T-helper 22 cell (primary cell): ENCODE measurements around the gene GAB3.

Experiments used
- DNase-seq: peaks from one replicate; pipeline ENCODE4 v3.0.0-alpha.2; 2020; ENCODE audit warnings: low read depth

Gene GAB3, protein sequence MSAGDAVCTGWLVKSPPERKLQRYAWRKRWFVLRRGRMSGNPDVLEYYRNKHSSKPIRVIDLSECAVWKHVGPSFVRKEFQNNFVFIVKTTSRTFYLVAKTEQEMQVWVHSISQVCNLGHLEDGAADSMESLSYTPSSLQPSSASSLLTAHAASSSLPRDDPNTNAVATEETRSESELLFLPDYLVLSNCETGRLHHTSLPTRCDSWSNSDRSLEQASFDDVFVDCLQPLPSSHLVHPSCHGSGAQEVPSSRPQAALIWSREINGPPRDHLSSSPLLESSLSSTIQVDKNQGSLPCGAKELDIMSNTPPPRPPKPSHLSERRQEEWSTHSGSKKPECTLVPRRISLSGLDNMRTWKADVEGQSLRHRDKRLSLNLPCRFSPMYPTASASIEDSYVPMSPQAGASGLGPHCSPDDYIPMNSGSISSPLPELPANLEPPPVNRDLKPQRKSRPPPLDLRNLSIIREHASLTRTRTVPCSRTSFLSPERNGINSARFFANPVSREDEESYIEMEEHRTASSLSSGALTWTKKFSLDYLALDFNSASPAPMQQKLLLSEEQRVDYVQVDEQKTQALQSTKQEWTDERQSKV

DNA sequence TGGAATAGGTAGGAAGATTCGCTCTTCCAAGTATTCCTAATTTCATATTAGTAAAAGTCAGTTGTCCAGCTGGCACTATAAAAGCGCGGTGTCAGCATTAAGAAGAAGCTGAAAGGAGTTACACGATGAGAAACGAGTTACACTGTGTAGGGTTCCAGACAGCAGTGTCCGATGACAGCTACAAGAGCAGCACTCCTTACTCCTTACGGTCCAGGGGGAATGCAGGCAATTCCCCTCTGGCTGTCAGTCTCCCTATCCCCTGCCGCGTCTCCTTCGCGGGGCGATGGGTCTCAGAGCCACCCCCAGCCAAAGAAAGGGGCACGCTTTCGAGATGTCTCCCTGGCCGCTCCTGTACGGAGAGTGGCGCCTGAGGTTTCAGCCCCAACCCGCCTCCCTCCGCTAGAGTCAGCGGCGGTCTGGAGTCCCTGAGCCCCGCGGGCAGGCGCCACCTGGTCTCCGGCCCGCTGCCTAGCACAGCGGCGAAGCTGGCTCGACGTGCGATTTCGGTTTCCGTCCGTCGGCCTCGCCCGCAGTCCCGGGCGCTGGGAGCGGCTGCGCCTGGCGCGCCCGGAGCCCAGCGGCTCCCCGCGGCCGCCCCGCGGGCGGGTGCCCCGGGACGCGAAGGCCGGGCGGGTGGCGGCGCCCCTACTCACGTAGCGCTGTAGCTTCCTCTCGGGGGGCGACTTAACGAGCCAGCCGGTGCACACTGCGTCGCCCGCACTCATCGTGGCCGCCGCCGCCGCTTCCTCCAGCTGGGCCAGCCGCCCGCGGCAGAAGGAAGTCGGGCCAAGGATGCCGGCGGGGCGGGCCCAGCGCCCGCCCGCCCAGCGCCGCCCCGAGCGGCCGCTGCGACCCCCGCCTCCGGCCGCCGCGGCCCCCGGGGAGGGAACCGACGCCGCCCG is at the start of gene GAB3:
GAB3 (minus strand) TSS at position 777 of the 902 bp plus-strand sequence; CDS start at position 725, 52 bp downstream.
- no peak for DNase-seq

DNA sequence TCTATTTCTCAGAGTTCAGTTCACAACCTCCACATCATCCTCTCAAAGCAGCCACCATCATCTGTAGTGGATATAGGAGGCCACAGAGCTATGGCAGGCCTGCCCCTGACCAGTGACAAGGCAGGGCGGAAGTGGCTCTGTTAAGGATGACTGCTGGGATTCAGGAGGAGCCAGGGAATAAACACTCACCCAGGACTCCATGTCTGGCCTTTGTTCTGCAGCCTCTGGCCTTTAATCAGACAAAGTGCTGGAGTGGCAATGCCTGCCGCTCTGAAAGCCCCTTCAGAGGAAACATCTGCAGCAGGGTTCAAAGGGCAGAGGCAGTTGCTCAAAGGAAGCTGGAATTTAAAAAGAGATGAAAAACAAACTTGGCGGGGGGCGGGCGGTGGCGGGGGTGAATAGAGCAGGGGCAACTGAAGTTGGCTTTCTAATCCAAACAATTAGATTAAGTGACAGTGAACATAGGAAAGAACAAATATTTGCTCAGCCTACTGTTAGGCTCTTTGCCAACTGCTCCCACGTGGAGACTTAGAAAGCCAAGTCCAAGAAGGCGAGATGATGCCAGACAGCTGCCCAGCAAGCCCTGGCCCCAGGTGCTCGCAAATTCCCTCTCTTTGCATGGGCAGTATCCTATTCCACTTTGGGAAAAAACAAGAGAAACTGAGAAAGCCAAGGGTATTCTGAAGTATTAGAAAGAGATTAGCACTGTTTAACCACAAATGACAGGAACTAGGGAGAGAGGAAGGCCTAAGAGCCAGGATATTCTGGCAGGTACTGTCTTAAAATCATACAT is 48.9 kb upstream of the GAB3 start:
- DNase-seq: no peak

DNA sequence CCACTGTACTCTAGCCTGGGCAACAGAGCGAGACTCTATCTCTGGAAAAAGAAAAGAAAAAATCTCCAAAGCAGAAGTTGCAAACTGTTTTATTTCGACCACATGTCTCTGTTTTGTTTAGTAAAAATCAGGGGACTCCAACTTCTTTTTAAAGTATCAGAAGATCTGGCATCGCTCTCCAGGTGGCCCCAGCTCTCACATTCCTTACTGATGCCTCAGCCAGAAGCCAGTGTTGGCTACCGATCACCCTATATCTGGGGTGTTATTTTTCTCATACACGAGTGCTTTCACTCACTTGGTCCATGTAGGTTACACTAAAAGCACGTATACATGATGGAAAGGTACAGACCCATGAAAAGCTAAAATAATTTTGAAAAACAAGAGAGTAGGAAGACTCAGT is 46.1 kb upstream of the GAB3 start:
- DNase-seq: no peak

DNA sequence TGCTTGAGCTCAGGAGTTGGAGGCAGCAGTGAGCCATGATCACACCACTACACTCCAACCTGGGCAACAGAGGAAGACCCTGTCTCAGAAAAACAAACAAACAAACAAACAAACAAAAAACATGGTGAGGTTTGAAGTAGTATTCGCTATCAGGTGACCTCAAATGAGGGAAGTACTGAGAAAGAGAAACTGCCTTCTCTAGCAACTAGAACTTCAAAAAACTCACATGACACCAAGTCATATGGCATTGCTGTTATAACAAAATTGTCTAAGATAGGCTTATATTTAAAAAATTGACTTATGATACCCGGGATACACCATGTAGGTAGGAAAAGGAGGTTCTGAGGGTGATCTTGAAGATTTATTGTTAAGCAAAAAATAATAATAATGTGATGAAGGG is 44.1 kb upstream of the GAB3 start:
- DNase-seq: no peak

DNA sequence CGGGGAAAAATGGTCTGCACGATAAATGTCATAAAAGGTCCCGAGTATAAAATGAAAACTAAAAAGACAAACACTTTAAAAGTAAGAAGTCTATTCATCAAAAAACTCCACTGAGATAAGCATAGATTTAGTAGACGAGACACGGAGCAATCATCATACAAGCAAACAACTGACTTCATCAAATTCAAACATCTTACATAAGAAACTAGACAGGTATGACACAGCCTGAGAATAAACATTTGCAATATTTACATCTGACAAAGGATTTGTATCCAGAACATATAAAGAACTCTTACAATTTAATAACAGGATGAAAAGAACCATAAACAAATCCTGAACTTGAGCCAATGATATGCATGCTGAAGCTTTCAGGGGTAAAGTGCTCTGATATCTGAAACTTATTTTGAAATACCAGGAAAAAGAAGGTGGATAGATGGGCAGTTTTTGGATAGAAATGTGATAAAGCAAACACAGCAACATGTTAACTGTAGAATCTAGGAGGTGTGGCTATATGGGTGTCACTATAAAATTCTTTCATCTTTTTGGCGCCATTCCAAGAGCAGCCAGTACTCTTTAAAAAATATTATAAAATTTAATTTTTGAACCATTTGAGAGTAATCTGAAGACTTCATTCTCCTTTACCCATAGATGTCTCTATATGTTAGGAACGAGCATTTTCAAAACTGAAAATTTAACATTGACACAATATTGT is 42.4 kb upstream of the GAB3 start:
- no peak for DNase-seq

DNA sequence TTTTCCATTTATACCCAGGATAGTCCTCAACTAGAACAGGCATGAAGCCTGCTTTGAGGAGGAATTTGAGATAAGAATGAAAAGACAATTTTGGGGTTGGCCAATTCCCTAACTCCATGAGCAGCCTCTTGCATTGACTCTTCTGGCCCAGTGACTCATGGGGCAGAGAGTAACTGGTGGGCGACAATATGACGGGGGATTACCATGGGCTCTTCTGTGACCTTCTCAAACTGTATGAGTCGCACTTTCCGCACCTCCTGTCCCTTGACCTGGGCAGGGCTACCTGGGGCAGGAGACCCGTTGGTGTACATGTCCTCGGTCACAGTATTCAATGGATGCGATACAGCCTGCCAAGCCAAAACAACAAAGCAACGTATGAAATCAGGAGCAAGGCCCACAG is 41.1 kb upstream of the GAB3 start:
- DNase-seq: no peak

DNA sequence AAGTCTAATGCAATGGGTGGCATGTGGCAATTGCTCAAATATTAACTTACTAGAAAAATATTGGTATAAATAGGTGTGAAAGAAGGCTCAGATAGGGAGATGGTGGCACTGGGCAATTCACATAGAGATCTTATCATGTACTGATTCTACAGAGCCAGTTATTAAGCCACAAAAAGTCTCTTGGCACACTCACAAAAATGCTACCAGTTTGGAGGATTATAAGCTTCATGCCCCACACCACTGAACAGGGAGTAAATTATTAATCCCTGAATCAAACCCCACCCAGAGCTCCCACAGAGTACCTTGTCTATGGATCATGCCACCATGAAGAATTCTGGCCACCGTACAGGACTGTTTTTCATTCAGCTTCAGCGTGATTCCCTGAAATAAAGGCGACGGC is 40.6 kb upstream of the GAB3 start:
- DNase-seq: no peak

DNA sequence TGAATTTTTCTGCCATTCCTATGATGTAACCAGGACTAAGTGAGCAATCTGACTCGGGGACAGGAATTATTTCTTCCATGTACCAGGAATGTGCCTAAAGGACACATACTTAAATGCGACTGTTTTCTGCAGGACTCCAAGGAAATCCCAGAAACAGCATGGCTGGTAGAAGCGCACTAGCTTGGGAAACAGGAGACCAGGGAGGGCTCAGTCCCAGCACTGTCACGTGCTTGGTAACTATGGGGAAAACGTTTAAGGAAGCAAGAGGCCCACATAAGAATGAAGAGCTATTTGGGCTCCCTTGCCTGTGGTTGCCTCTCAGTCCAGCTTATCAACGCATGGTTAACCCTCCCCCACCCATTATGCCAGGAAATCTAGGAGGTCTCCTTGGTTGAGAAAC is 34.8 kb upstream of the GAB3 start:
- DNase-seq: no peak

DNA sequence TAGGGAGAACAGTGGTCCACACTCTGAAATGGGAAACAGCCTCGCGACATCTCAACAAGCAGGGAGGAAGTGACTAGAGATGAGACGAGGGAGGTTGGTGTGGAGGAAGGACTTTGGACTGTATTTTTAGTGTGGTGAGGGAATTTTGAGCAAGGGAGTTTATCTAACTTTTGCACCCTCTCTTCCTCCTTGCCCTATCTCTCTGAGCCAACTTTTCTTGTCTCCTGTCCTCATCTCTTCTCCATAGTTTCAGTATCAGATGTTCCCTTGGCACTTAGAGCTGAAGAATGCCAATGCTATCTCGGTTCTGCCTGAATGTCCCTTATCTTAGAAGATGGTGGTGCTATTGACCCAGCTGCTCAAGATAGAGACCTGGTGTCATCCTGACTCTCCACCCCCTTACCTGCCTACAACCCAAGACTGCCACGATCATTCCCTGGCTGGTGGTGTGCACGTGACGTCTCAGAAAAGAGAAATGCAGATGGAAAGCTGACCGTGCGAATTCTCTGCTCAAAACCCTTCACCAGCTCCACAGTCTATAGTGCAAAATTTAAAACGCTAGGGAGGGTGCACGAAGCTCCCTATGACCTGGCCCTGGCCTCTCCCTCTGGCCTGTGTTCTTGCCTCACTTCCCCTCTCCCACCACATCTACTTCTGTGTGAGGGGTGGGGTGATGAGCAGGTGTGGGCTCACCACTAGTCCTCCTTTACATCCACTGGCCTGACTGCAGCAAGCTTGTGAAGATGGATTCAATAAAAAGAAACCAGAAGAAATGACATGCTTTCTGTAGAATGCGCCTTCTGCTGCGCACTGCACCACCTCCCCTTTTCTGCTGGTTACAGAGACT is 33.5 kb upstream of the GAB3 start:
- no peak for DNase-seq

DNA sequence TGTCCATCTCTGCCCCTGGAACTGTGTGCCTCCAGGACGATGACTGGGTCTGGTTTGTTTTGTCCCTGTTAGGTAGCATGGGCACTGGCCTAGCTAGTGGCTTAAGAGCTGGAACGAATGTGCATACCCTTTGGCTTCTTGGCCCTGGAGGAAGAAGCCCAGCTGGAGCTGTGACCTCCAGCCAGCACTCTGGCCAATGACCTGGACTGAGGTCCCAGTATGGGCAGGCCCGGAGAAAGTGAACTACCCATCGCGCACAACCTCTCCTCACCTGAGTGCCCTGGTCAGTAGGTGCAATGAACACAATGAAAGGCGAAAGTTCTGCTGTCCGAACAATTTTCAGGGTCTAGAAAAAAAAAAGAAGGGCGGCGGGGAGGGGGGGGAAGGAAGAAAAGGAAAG is 30.1 kb upstream of the GAB3 start:
- DNase-seq: no peak

DNA sequence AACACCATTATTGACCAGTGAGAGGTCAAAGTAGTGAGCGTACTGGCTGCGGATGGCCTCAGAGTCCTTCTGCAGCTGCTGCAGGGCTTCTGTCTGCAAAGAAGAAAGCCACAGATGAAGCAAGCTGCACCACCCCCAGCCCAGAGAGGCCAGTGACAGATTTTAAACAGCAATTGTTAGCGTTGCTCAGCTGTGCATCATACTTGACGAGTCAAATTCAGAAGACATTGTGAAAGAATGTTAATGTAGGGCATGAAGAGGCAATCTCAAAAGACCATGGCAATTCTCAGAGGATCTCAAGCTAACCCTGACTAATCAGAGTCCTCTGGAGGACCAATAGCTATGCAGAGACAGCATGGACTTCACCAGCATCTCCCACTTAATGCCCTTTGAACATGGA is 28.4 kb upstream of the GAB3 start:
- no peak for DNase-seq

DNA sequence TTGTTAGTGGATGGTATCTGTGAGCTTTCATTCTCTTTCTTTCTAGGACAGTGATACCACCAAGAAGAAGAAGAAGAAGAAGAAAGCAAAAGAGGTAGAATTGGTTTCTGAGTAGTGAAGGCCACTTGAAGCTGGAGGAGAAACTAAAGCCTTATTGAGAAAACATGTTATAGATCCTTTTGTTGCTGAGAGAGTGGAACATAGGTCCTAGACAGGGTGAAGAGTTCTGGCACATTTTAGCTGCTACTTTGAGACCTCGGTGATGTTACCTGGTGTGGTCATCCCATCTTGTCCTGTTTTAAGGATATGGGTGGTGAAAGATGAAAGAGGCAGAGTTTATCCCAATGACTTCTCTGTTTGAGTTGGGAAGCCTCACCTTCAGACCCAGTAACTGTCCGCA is 25.9 kb upstream of the GAB3 start:
- DNase-seq: no peak

DNA sequence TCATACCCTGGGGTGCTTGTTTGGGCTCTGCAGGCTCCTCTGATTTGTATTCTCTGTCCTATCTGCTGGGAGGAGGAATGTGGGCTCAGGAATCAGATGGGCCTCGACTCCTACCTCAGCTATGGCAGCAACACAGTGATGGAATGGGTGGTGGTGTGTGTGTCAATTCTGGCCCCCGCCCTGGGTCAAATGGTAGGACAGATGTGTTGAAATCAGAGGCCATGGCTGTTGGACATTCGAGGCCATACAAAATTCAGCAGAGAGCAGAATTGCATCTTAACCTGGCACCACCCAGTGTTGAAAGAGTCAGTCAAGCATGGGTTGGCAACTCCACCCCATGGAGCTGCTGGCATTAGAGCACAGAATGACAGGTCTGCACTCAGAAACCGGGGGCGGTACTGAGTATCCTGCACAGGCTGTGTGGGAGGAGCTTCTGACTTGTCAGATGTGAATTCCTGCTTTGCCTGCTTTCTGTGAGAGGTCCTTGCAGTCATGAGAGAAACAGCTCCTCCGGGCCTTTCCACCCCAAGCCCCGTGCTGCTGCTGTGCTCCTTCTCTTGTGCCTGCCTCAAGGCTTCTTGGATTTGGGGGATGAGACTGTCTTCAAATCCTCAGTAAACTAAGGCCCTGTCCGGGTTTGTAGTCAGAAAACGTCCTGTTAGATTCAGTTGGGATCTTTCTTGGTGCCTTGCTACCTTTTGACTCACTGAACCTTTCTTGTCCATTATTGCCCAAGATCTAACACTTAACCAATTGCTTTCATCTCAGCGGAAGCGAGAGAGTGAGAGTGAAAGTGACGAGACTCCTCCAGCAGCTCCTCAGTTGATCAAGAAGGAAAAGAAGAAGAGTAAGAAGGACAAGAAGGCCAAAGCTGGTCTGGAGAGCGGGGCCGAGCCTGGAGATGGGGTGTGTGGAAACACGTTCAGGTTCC is 24.8 kb upstream of the GAB3 start:
- DNase-seq: no peak

DNA sequence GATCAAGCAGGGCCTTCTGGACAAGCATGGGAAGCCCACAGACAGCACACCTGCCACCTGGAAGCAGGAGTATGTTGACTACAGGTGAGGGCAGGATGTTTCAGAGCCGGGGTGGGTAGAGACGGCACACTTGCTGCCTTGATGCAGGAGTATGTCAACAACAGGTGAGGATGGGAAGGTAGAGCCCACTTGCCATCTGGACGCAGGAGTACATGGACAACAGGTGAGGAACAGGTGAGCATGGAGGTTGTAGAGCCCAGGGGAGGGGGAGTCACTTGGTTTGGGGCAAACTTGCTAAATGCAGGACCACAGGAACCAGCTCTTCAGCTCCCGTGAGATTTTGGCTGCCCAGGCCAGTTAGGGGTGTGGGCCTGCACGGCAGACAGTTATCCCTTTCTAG is 23.7 kb upstream of the GAB3 start:
- DNase-seq: no peak

DNA sequence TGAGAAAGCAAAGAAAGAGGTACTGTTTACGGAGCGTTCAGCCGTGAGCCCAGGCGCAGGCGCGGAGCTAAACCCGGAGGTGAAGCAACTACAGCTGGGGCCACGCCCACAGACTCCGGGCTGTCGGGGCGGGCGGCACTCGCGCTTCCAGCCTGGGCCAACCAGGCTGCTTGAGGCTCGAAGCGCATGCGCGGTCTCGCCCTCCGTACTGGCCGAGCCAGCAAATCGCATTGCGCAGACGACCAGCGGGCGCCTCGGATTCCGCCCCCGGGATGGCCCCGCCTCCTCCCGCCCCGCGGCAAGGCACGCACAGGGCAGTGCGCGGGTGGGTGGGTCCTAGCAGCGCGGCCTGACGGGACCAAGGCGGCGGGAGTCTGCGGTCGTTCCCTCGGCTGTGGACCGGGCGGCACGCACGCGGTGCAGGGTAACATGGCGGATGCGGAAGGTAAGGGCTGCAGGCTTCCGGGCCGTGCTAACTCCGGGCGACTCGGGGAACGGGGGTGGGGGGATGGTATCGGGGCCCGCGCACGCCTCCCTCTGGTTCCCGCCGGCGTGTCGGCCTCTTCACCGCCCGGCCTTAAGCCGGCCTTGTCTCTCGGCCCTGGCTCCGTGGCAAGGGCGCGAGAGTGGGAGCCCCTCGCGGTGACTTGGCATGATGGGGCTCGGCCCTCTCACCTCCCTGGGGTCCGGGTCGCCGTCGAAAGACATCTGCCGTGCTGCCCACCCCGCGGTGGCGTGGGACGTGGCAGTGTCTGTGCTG is 11.8 kb upstream of the GAB3 start, which contains the start of gene DKC1:
DKC1 (plus strand) TSS at position 328 of the 760 bp plus-strand sequence; CDS start at position 430, 102 bp downstream.
- peak; percentile 89 for DNase-seq

DNA sequence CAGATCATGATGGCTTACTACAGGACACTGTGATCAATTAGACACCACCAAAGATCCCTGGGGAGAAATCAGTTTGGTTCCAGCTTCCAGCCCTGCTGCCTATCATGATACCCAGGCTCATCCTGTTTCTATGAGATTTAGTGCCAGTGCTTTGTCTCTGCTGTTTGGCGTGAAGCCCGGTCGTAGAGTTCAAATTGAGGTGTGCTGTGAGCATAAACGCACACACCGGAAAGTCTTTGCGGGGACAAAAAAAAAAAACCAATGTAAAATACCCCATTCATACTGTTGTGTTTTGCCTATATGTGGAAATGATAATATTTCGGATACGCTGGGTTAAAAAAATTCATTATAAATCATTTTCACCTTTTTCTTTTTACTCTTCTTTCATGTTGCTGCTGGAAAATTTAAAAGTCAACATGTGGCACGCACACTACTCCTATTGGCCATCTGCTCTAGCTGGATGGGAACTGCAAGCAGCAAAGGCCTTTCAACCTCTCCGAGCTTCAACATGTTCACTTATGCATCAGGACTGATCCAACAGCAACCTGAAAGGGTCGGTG is 11.2 kb upstream of the GAB3 start:
- no peak for DNase-seq

DNA sequence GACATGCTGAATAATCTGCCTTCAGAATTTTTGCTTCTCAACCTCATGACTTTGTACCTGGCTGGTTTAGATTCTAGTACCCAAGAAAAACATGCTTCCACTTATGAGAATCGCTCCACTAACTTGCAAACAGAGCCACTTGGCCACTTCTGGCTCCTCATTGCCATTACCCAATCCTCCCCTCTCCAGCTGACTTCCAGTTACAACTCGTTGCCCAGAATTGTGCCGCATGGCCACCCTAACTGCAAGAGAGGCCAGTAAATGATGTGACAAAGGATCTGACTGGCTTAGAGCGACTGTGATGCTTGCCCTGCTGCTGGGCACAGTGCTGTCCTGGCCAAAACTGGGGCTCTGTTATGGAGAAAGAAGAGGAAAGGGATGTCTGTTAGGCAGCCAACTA is 7.8 kb upstream of the GAB3 start:
- no peak for DNase-seq

DNA sequence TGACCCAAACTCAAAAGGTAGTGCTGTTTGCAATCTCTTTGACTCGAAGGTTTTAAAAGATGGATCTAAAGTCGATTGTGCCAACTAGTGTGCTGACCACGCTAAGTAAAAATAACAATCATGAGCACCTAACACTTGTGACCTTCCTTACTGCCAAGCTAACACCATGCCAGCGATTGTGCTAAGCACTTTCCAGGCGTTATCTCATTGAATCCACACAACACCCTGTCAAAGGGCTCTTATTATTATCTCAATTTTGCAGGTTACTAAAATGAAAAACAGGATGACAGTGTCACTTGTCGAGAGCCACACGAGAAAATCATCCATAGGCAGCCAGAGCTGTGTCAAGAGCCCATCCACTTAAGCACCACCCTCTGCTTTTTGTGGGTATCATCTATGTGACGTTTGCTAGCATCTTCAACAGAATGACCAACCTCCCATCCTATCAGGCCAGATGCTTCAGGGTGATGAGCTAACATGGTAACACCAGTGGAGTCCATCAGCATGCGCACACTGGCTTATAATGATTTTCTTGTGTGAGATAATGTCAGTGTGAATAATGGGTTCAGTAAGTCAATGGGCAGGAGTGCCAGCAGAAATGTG is 893 bp upstream of the GAB3 start:
- no peak for DNase-seq
